GM11168 (cell line): Measurements from ENCODE around the gene PPP1R14B.

Source experiments
- in situ Hi-C: fragments of 300-500 bp; cut with MboI; formaldehyde crosslinking; loops from one replicate; pipeline ENCODE4 v1.12.0; 2022; ENCODE audit warnings: low sequenced_read_pairs; ENCODE audit not compliant: unreplicated experiment

Gene PPP1R14B

GRCh38 chr11:64232967-64233315, 13.8 kb downstream of the PPP1R14B start:
- in situ Hi-C loops: no loop called here

- in situ Hi-C loops: no loop called here
These were observed 14.4 kb downstream of the PPP1R14B start for GRCh38 chr11:64232182-64232966.

- in situ Hi-C loops: no loop called here
These were observed 15.2 kb downstream of the PPP1R14B start for GRCh38 chr11:64231546-64231945.

- in situ Hi-C loops: no loop called here
These were observed 15.8 kb downstream of the PPP1R14B start for GRCh38 chr11:64230985-64231365.

- in situ Hi-C loops: no loop called here
These were observed 16.4 kb downstream of the PPP1R14B start, which contains the start of gene DNAJC4 for GRCh38 chr11:64230171-64230984. TSS of gene DNAJC4 (plus strand) at chr11:64230548. CDS start at chr11:64230855, 307 bp downstream.

- in situ Hi-C loops: no loop called here
These were observed 17.0 kb downstream of the PPP1R14B start for GRCh38 chr11:64229744-64230170.

- in situ Hi-C loops: no loop called here
These were observed 17.5 kb downstream of the PPP1R14B start for GRCh38 chr11:64229090-64229743.

- in situ Hi-C loops: no loop called here
These were observed 19.3 kb downstream of the PPP1R14B start for GRCh38 chr11:64227405-64227956.

- in situ Hi-C loops: no loop called here
These were observed 20.2 kb downstream of the PPP1R14B start for GRCh38 chr11:64226507-64227051.

- in situ Hi-C loops: no loop called here
These were observed 20.9 kb downstream of the PPP1R14B start, which contains the start of the genes NUDT22 and TRPT1 for GRCh38 chr11:64225608-64226506. TSS of gene NUDT22 (plus strand) at chr11:64226274. CDS start at chr11:64226653, 379 bp downstream. TSS of gene TRPT1 (minus strand) at chr11:64226186. CDS start at chr11:64225860, 326 bp downstream.

- in situ Hi-C loops: no loop called here
These were observed 21.7 kb downstream of the PPP1R14B start for GRCh38 chr11:64224891-64225607.

- in situ Hi-C loops: no loop called here
These were observed 22.4 kb downstream of the PPP1R14B start for GRCh38 chr11:64224151-64224890.

- in situ Hi-C loops: no loop called here
These were observed 23.6 kb downstream of the PPP1R14B start for GRCh38 chr11:64223001-64223651.

GRCh38 chr11:64222651-64223000, 24.1 kb downstream of the PPP1R14B start:
- in situ Hi-C loops: no loop called here

- in situ Hi-C loops: no loop called here
These were observed 25.9 kb downstream of the PPP1R14B start for GRCh38 chr11:64220798-64221197.

- in situ Hi-C loops: no loop called here
These were observed 26.5 kb downstream of the PPP1R14B start for GRCh38 chr11:64220271-64220670.

GRCh38 chr11:64219755-64220154, 27.0 kb downstream of the PPP1R14B start:
- in situ Hi-C loops: no loop called here

- in situ Hi-C loops: no loop called here
These were observed 27.4 kb downstream of the PPP1R14B start for GRCh38 chr11:64219354-64219684.
